Measurements from ENCODE around the gene OPTC.

Gene OPTC

GRCh38 chr1:203539831-203540546, 46.0 kb downstream of the OPTC start:
- no peak overlapping the region for H3K27ac Mint-ChIP-seq
- H3K36me3 Mint-ChIP-seq (ENCODE audit: low read depth) = no peaks in the 10 kb centered on the region
- no peak overlapping the region for H3K4me3 Mint-ChIP-seq
- no peaks in the 10 kb centered on the region for H3K4me1 Mint-ChIP-seq (ENCODE audit: low read depth)
- H3K9me3 Mint-ChIP-seq = no peaks in the 10 kb centered on the region
- no peaks in the 10 kb centered on the region for H3K27me3 Mint-ChIP-seq

GRCh38 chr1:203544485-203544884, 50.5 kb downstream of the OPTC start:
- no peak overlapping the region for H3K4me3 Mint-ChIP-seq
- no peak overlapping the region for H3K27ac Mint-ChIP-seq
- no peaks in the 10 kb centered on the region for H3K27me3 Mint-ChIP-seq
- H3K9me3 Mint-ChIP-seq = no peaks in the 10 kb centered on the region
- H3K36me3 Mint-ChIP-seq (ENCODE audit: low read depth) = no peaks in the 10 kb centered on the region
- H3K4me1 Mint-ChIP-seq (ENCODE audit: low read depth) = no peaks in the 10 kb centered on the region

- Mint-ChIP-seq H3K27ac (no peak overlapping the region), H3K4me1 (ENCODE audit: low read depth) (no peaks in the 10 kb centered on the region), H3K36me3 (ENCODE audit: low read depth) (no peaks in the 10 kb centered on the region), H3K9me3 (no peaks in the 10 kb centered on the region), H3K27me3 (no peaks in the 10 kb centered on the region), H3K4me3 (no peak overlapping the region)
Measured at GRCh38 chr1:203544978-203545816, 51.2 kb downstream of the OPTC start.

- no peak overlapping the region for H3K27ac Mint-ChIP-seq
- H3K4me3 Mint-ChIP-seq = no peak overlapping the region
- H3K9me3 Mint-ChIP-seq = no peaks in the 10 kb centered on the region
- no peaks in the 10 kb centered on the region for H3K27me3 Mint-ChIP-seq
- H3K36me3 Mint-ChIP-seq (ENCODE audit: low read depth) = no peaks in the 10 kb centered on the region
- no peaks in the 10 kb centered on the region for H3K4me1 Mint-ChIP-seq (ENCODE audit: low read depth)
Measured at GRCh38 chr1:203546274-203546673, 52.3 kb downstream of the OPTC start.

GRCh38 chr1:203547147-203547546, 53.2 kb downstream of the OPTC start:
- no peak overlapping the region for H3K4me3 Mint-ChIP-seq
- H3K9me3 Mint-ChIP-seq = no peaks in the 10 kb centered on the region
- H3K4me1 Mint-ChIP-seq (ENCODE audit: low read depth) = no peaks in the 10 kb centered on the region
- no peaks in the 10 kb centered on the region for H3K27me3 Mint-ChIP-seq
- no peaks in the 10 kb centered on the region for H3K36me3 Mint-ChIP-seq (ENCODE audit: low read depth)
- no peak overlapping the region for H3K27ac Mint-ChIP-seq

- H3K27me3 Mint-ChIP-seq = no peaks in the 10 kb centered on the region
- no peaks in the 10 kb centered on the region for H3K9me3 Mint-ChIP-seq
- no peaks in the 10 kb centered on the region for H3K4me1 Mint-ChIP-seq (ENCODE audit: low read depth)
- H3K4me3 Mint-ChIP-seq = no peak overlapping the region
- no peak overlapping the region for H3K27ac Mint-ChIP-seq
- no peaks in the 10 kb centered on the region for H3K36me3 Mint-ChIP-seq (ENCODE audit: low read depth)
Measured at GRCh38 chr1:203547771-203548421, 53.9 kb downstream of the OPTC start.

GRCh38 chr1:203548892-203549291, 54.9 kb downstream of the OPTC start:
- Mint-ChIP-seq H3K27me3 (no peaks in the 10 kb centered on the region), H3K4me1 (ENCODE audit: low read depth) (no peaks in the 10 kb centered on the region), H3K9me3 (no peaks in the 10 kb centered on the region), H3K27ac (no peak overlapping the region), H3K4me3 (no peak overlapping the region), H3K36me3 (ENCODE audit: low read depth) (no peaks in the 10 kb centered on the region)

GRCh38 chr1:203549309-203549708, 55.4 kb downstream of the OPTC start:
- Mint-ChIP-seq H3K9me3 (no peaks in the 10 kb centered on the region), H3K4me1 (ENCODE audit: low read depth) (no peaks in the 10 kb centered on the region), H3K27ac (no peak overlapping the region), H3K36me3 (ENCODE audit: low read depth) (no peaks in the 10 kb centered on the region), H3K4me3 (no peak overlapping the region), H3K27me3 (no peaks in the 10 kb centered on the region)

GRCh38 chr1:203550846-203551245, 56.9 kb downstream of the OPTC start:
- H3K27me3 Mint-ChIP-seq = no peaks in the 10 kb centered on the region
- peaks cover 2% of the 10 kb centered on the region for H3K4me1 Mint-ChIP-seq (ENCODE audit: low read depth)
- H3K9me3 Mint-ChIP-seq = no peaks in the 10 kb centered on the region
- H3K4me3 Mint-ChIP-seq = no peak overlapping the region
- no peak overlapping the region for H3K27ac Mint-ChIP-seq
- H3K36me3 Mint-ChIP-seq (ENCODE audit: low read depth) = no peaks in the 10 kb centered on the region

GRCh38 chr1:203551550-203551949, 57.6 kb downstream of the OPTC start:
- Mint-ChIP-seq H3K27ac (no peak overlapping the region), H3K9me3 (no peaks in the 10 kb centered on the region), H3K4me3 (no peak overlapping the region), H3K27me3 (no peaks in the 10 kb centered on the region), H3K4me1 (ENCODE audit: low read depth) (peaks cover 4% of the 10 kb centered on the region), H3K36me3 (ENCODE audit: low read depth) (no peaks in the 10 kb centered on the region)

- Mint-ChIP-seq H3K9me3 (no peaks in the 10 kb centered on the region), H3K4me3 (no peak overlapping the region), H3K27me3 (peaks cover 5% of the 10 kb centered on the region), H3K27ac (no peak overlapping the region), H3K4me1 (ENCODE audit: low read depth) (peaks cover 4% of the 10 kb centered on the region), H3K36me3 (ENCODE audit: low read depth) (no peaks in the 10 kb centered on the region)
Measured at GRCh38 chr1:203553496-203553895, 59.5 kb downstream of the OPTC start.

GRCh38 chr1:203554071-203554470, 60.1 kb downstream of the OPTC start:
- Mint-ChIP-seq H3K9me3 (no peaks in the 10 kb centered on the region), H3K4me1 (ENCODE audit: low read depth) (peaks cover 4% of the 10 kb centered on the region), H3K27ac (no peak overlapping the region), H3K27me3 (peaks cover 5% of the 10 kb centered on the region), H3K36me3 (ENCODE audit: low read depth) (no peaks in the 10 kb centered on the region), H3K4me3 (no peak overlapping the region)

GRCh38 chr1:203555076-203555475, 61.1 kb downstream of the OPTC start:
- Mint-ChIP-seq H3K27ac (no peak overlapping the region), H3K9me3 (no peaks in the 10 kb centered on the region), H3K36me3 (ENCODE audit: low read depth) (no peaks in the 10 kb centered on the region), H3K27me3 (peaks cover 5% of the 10 kb centered on the region), H3K4me3 (no peak overlapping the region), H3K4me1 (ENCODE audit: low read depth) (peaks cover 4% of the 10 kb centered on the region)

- H3K9me3 Mint-ChIP-seq = no peaks in the 10 kb centered on the region
- H3K27me3 Mint-ChIP-seq = peaks cover 5% of the 10 kb centered on the region
- peak overlapping the region; percentile 59 for H3K27ac Mint-ChIP-seq
- no peak overlapping the region for H3K4me3 Mint-ChIP-seq
- no peaks in the 10 kb centered on the region for H3K36me3 Mint-ChIP-seq (ENCODE audit: low read depth)
- H3K4me1 Mint-ChIP-seq (ENCODE audit: low read depth) = peaks cover 4% of the 10 kb centered on the region
Measured at GRCh38 chr1:203555511-203556046, 61.6 kb downstream of the OPTC start.

Measured in stimulated activated naive CD8-positive, alpha-beta T cell treated with anti-CD3 and anti-CD28 coated beads, Interleukin-15, Interleukin-2, amounts not matched to agents 100 ng/mL and 50 ng/mL, for 24 hours (primary cell).